HG02678 (cell line): ENCODE measurements around the gene OR7G2.
"Not testable (repeated sequence)": the region's sequence is repeated elsewhere in the genome, so short reads cannot be mapped to it uniquely, and the experiment has no call there.

Source experiments
- ATAC-seq: cut with Tn5 transposase; IDR thresholded peaks from one replicate; pipeline ENCODE4 v1.9.1; 2021; ENCODE audit warnings: mild to moderate bottlenecking, moderate library complexity; ENCODE audit not compliant: unreplicated experiment

The OR7G2 gene

DNA sequence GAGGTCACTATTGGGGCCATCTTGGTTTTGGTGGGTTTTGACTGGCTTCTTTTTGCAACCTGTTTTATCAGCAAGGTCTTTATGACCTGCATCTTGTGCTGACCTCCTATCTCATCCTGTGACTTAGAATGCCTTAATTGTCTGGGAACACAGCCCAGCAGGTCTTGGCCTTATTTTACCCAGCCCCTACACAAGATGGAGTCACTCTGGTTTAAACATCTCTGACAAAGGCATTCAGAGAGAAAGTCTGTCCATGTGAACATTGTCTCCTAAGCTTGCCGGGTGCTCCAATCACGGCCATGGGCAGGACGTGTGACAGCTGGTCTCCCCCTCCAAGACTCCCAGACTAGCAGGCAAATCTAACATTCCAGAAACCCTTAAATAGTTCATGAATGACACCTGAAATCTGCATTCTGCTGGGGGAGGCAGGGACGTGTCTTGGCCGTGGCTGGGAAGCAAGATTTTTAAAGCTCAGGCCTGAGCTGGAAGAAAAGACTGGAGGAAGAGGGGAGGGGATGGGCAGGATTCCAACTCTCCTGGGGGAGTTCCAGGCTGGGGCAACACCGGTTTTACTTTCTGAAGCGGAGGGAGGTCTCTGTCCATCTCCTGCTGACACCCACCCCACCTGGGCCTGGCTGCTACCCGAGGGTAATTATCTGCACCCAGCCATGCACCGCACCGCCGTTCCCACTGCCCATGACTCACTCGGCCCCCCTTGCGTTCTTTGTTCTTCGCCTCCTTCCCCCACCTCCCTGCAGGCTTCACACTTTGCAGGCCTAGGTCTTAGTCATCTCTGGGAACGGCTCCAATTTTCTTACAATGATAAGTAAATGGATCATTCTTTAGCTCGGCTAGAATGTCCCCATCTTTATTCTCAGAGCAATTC lies 32.0 kb downstream of the OR7G2 start:
- no peak for ATAC-seq

DNA sequence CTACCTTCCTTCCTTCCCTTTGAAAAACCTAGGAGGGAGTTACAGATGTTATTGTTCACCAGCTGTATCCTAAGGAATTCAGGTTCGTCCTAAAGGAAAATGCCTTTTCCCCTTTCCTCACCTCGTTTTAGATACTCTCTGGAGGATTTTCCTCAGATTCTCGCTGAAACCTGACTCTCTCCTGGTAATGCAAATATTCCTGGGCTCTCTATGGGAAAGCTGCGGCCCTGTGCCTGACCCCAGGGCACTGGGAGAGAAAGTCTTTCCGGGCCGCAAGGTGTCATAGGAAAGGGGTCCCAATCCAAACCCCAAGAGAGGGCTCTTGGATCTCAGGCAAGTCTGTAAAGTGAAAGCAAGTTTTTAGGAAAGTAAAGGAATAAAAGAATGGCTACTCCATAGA lies 33.5 kb downstream of the OR7G2 start:
- no peak for ATAC-seq

- ATAC-seq, result not testable (repeated sequence)
These were observed 35.6 kb downstream of the OR7G2 start for GRCh38 chr19:9071720-9072119.

- ATAC-seq, result no peak
These were observed 37.2 kb downstream of the OR7G2 start for GRCh38 chr19:9070066-9070465.

DNA sequence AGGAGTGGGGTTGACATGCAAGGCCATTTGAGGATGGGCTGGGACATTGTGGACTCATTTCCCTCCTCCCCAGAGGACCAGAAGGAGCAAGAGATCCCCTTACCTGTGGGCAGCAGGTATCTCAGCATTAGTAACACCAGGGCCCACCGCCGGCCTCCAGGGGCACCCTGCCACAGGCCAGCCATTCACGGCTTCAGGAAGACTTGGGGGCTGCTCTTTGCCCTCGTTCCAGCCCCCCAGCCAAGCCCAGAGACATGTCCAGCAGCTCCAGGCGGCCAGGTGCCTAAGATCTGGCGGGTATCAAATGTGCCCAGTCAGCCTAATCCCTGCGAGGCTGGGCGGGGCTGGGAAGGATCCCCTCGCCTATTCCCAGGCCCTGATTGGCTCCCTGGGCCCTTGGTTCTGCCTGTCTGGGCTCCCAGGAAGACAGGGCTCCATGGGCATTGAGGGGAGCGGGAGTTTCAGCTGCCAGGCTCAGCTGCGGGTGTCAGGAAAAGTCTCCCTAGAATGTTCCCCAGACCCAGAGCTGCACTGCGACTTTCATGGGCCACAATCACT lies 41.7 kb downstream of the OR7G2 start:
- ATAC-seq, result no peak

DNA sequence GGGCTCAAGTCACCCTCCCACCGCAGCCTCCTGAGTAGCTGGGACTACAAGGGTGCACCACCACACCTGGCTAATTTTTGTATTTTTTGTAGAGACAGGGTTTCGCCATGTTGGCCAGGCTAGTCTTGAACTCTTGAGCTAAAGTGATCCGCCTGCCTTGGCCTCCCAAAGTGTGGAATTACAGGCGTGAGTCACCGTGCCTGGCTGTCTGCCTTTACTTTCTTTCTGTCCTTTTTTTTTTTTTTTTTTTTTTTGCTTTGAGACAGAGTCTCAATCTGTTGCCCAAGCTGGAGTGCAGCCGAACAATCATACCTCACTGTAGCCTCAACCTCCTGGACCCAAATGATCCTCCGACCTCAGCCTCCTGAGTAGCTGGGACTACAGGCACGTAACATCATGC lies 45.4 kb downstream of the OR7G2 start:
- ATAC-seq, result no peak

DNA sequence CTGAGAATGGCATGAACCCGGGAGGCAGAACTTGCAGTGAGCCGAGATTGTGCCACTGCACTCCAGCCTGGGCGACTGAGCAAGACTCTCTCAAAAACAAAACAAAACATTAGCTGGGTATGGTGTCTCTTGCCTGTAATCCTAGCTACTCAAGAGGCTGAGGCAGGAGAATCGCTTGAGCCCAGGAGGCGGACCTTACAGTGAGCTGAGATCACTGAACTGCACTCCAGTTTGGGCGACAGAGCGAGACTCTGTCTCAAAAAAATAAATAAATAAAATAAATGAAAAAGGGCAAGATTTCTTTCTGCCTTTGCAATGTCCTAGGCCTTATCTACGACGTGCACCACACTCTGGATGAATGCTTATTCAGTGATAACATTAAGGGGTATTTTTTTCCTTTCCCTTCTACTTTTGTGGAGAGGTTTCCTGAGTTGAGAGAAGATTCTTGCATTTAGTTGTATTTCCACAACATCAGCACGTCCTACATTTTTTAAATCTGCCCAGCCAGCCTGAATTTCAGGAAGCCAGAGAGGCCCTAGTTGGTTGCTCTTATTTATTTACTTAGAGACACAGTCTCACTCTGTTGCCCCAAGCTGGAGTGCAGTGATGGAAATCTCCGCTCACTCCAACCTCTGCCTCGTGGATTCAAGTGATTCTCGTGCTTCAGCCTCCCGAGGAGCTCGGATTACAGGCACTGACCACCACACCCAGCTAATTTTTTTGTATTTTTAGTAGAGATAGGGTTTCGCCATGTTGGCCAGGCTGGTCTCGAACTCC lies 46.5 kb downstream of the OR7G2 start:
- ATAC-seq, result no peak

- no peak for ATAC-seq
These were observed 48.2 kb downstream of the OR7G2 start for GRCh38 chr19:9058905-9059667.

DNA sequence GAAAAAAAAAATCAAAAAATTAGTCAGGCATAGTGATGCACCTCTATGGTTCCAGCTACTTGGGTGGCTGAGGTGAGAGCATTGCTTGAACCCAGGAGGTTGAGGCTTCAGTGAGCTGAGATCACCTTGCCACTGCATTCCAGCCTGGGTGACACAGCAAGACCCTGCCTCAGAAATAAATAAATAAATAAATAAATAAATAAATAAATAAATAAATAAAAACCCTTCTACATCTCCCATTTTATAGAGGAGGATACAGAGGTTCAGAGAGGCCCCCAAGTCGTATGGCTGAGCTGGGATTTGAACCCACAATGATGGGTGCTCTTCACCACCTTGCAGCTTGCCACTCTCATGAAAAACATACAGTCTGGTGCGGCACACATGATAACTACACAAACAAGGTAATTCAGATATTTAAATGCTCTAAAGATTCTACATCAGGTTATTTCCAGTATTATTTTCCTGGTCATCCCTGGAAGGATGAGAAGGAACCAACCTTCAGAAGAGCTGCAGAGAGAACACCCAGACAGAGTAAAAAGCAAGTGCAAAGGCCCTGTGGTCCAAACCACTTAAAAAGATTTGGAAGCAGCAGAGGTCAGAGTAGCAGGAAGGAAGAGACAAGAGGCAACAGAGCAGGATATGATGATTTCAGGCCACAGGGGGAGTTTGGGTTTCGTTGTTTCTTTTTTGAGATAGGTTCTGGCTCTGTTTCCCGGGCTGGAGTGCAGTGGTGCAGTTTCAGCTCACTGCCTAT lies 49.6 kb downstream of the OR7G2 start:
- no peak for ATAC-seq

GRCh38 chr19:9056131-9056530 lies 51.1 kb downstream of the OR7G2 start:
- ATAC-seq, result not testable (repeated sequence)

DNA sequence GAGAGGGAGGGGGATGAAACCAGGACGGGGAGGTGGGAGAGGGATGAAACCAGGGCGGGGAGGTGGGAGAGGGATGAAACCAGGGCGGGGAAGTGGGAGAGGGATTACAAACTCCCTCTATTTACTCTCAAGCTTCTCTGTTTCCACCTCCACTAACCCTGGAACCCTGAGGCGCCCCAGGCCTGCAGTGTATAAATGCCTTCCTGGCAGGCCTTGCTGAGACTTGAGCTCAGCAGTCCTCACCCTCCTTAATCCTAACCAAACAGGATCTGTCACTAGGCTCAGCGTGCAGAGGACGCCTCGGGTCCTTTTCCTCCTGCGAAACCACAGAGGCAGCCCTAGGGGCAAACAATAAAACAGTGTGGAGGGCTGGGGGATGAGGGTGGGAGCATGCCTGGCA lies 52.5 kb downstream of the OR7G2 start:
- ATAC-seq, result no peak

DNA sequence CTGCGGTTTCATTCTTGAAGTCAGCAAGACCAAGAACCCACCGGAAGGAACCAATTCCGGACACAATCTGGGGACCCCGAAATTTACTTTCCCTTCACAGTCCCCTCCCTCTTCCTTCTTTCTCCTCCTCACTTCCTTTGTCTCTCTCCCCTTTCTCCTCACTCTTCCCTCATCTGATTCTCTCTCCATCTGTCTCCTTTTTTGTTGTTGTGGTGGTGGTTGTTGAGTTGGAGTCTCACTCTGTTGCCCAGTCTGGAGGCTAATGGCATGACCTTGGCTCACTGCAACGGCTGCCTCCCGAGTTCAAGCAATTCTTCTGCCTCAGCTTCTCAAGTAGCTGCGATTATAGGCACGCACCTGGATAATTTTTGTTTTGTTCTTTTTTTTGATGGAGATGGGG lies 53.1 kb downstream of the OR7G2 start:
- no peak for ATAC-seq

GRCh38 chr19:9053674-9054073 lies 53.6 kb downstream of the OR7G2 start:
- not testable (repeated sequence) for ATAC-seq

GRCh38 chr19:9052894-9053293 lies 54.4 kb downstream of the OR7G2 start:
- ATAC-seq, result no peak
